ENCODE measurements around the gene RAD51B.

RAD51B gene

DNA sequence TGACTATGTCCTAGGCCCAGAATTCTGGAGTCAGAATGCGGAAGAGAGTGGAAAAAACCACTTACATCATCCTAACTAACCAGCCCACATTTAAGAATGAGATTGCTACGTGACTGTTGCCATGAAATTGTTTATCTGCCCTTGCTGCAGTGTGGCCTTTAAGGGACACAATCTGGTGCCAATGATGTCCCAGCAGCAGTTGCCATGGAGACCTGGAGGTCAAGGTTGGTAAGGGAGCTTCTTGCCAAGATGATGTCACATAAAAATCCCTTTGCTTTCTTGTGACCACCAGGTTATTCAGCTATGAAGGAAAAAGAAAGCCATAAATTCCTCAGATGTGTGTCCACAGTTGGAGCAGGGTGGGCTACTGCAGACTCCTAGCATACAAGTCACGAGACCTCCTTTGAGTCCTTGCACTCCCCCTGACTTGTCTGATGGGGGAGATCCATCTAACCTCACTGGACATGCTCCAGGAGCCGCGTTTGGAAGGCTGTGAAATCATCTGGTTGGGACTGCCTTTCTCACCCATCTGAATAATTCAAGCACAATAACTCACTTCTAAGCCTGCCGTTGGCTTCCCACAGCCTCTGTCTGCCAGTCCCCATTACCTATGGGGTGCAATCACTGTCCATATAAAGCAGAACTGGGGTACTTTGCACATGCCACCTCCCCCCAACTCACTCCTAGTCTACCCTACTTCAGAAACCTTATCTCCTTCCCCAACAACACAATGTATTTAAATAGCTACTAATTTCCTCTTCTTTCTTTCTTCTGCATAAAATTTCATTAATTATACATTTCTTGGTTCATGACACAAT, 807.7 kb downstream of the RAD51B start:
- no peaks in the 10 kb centered on the region for H3K27me3 ChIP-seq (ENCODE audit: control insufficient read depth, insufficient read depth, low read length)
- H3K4me3 ChIP-seq (ENCODE audit: low read length), result no peak overlapping the region
- H3K9ac ChIP-seq (ENCODE audit: low read length), result no peak overlapping the region
- H3K4me1 ChIP-seq (ENCODE audit: control insufficient read depth, low read depth, low read length), result peaks cover 13% of the 10 kb centered on the region
- H3K9me3 ChIP-seq (ENCODE audit: control insufficient read depth, low read depth, low read length), result no peaks in the 10 kb centered on the region
- no peaks in the 10 kb centered on the region for H3K36me3 ChIP-seq (ENCODE audit: control insufficient read depth, low read depth, low read length)
- no peak overlapping the region for H3K27ac ChIP-seq (ENCODE audit: low read length)

DNA sequence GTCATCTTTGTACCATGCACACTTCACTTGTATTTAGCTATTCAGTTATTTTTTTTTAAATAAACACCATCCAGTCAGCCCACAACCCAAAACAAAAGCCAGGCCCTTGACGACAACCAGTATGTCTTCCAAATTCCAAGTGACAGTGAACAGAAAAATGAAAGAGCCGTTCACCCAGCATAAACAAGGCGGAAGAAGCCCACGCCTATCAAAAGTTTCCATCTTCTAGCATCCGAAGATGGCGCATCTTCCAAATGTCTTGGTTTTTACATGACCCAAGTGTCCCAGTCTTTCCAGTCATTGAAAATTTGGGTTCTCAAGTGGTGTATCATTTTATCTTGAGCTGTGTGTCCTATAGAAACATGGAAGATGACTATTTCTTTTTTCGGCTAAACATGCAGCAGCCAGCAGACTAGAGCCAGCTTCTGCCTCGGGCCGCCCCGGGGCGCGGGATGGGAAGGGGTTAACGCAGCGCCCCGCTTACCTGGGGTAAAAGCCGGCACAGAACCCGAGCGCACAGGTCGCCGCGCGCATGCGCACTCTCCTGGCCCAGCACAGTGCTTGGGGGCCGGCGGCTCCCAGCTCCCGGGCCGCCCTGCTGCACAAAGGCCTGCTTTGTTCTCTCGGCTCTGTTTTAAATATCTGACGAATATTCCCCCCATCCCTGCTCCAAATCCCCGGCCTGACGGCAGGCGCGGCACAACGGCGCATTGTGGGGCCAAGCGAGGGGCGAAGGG, 808.5 kb downstream of the RAD51B start:
- H3K27ac ChIP-seq (ENCODE audit: low read length), result no peak overlapping the region
- no peaks in the 10 kb centered on the region for H3K36me3 ChIP-seq (ENCODE audit: control insufficient read depth, low read depth, low read length)
- peak overlapping the region; percentile 49 for H3K9ac ChIP-seq (ENCODE audit: low read length)
- peak overlapping the region; percentile 34 for H3K4me3 ChIP-seq (ENCODE audit: low read length)
- H3K27me3 ChIP-seq (ENCODE audit: control insufficient read depth, insufficient read depth, low read length), result no peaks in the 10 kb centered on the region
- peaks cover 13% of the 10 kb centered on the region for H3K4me1 ChIP-seq (ENCODE audit: control insufficient read depth, low read depth, low read length)
- no peaks in the 10 kb centered on the region for H3K9me3 ChIP-seq (ENCODE audit: control insufficient read depth, low read depth, low read length)

DNA sequence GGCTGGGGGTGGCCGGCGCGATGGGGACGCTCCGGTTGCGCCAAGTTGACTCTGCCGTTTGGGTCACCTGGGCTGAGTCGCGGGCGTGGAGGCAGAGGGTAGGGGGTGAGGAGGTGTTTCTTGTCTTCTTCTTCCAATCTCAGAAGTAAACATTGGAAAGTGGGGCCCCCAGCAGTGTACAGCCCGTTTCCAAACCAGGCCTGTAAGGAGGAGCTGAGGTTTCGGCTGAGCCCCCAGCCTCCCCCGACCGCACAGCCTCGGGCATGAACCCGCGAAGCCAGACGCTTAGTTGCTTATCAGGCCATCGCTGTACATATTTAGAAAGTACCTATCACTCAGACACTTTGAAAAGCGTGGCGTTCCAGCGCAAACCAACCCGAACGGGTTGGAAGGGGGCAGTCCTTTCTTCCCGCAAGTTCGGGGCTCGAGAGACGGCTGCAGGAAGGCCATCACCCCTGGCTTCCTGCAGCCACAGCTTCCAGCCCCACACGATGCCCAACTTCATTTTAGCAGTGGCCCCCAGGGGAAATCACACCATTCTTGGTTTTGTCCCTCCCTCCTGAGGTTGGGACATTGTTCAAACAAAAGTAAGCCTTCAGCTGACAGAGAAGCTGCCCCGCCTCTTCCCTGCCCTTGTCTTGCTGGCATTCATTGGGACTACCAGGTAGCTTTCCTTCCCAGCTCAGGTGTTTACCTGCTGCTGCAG, 809.2 kb downstream of the RAD51B start:
- H3K27me3 ChIP-seq (ENCODE audit: control insufficient read depth, insufficient read depth, low read length), result no peaks in the 10 kb centered on the region
- H3K9ac ChIP-seq (ENCODE audit: low read length), result peak overlapping the region; percentile 49
- H3K36me3 ChIP-seq (ENCODE audit: control insufficient read depth, low read depth, low read length), result no peaks in the 10 kb centered on the region
- H3K9me3 ChIP-seq (ENCODE audit: control insufficient read depth, low read depth, low read length), result no peaks in the 10 kb centered on the region
- H3K4me1 ChIP-seq (ENCODE audit: control insufficient read depth, low read depth, low read length), result peaks cover 13% of the 10 kb centered on the region
- no peak overlapping the region for H3K27ac ChIP-seq (ENCODE audit: low read length)
- peak overlapping the region; percentile 34 for H3K4me3 ChIP-seq (ENCODE audit: low read length)

DNA sequence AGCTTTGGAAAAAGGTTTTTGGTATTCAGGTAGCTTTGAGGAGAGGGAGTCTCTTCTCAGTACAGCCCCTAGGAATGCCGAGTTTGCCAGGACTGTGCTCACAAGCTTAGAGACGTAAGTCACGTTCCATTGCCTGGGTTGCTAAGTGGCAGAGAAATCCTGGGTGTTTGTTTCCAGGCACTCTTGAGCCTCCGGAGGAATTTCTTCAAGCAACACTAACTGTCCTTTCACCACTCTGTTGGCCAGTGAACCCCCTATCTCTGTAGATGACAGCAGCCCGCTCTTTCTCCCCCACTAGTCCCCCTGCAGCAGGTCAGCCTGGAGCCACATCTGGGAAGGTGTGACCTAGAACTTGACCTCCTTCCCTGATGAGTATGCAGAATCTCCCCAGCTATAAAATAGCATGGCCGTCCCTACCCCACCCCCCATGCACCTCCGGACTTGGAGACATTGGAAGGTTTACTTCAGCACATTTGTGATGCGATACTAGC, 810.5 kb downstream of the RAD51B start:
- Histone ChIP-seq H3K4me3 (ENCODE audit: low read length) (no peak overlapping the region), H3K27me3 (ENCODE audit: control insufficient read depth, insufficient read depth, low read length) (no peaks in the 10 kb centered on the region), H3K4me1 (ENCODE audit: control insufficient read depth, low read depth, low read length) (peaks cover 13% of the 10 kb centered on the region), H3K9me3 (ENCODE audit: control insufficient read depth, low read depth, low read length) (no peaks in the 10 kb centered on the region), H3K27ac (ENCODE audit: low read length) (no peak overlapping the region), H3K9ac (ENCODE audit: low read length) (no peak overlapping the region), H3K36me3 (ENCODE audit: control insufficient read depth, low read depth, low read length) (no peaks in the 10 kb centered on the region)

DNA sequence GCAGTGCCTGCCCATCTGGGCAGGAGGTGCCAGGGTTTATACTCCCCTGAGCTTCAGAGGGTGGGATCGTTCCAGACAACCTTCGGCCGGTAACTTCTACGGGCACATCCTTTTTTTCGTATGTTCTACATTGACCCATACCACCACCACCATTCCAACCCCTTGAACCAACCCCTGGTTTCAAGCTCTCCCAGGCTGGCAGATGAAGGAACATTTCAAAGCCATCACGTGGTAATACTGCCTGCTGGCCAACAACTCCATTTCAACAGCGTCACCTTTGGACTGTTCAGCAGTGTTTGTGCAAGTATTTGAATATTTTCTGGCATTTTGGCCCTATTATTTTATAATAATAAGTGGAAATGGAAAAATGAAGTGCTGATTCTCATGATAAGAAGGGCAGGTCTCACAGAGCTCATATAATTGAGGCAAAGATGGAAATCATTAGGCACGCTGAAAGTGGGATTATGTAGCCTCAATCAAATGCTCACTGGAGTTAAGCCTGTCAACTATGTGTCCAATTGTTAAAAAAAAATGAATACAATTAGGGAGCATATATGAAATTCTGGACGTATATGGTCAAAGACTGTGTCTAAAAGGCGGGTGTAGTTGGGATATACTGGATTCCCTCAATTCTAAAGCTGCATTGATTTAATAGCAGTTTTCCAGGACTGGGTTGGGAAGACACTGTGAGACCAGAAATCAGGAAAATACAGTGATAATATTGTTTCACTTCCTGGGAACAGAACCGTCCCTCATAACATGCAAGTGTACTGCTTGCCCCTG, 811.2 kb downstream of the RAD51B start:
- Histone ChIP-seq H3K4me3 (ENCODE audit: low read length) (no peak overlapping the region), H3K9ac (ENCODE audit: low read length) (no peak overlapping the region), H3K27ac (ENCODE audit: low read length) (no peak overlapping the region), H3K9me3 (ENCODE audit: control insufficient read depth, low read depth, low read length) (no peaks in the 10 kb centered on the region), H3K27me3 (ENCODE audit: control insufficient read depth, insufficient read depth, low read length) (no peaks in the 10 kb centered on the region), H3K36me3 (ENCODE audit: control insufficient read depth, low read depth, low read length) (no peaks in the 10 kb centered on the region), H3K4me1 (ENCODE audit: control insufficient read depth, low read depth, low read length) (peaks cover 13% of the 10 kb centered on the region)

DNA sequence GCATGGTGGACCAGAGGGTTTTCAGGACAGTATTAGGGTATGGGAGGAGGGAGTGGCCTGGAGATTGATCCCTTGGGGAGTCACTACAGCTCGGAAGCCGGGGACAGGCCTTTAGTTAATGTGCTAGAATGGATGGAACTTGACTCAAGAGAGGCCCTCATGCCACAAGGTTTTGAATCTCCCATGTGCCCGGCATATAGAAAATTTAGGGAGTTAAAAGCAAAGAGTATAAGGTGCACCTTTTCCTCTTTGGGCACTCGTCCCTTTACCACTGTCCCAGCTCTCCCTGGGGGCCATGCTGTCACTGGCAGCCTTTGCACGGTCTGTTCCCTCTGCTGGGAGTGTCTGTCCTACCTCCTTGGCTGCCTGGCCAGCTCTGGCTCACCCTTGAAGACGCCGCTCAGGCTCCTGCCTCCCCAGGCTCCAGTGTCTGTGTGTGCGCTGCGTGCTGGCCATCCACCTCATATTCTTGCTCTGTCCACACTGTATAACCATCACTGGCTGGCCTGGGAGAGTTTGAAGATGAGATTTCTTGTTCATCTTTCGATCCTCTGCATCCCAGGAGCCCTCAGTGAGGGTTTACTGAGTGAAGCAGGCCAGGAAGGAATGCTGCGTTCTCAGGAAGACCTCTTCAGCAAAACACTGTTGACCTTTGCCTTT, 811.9 kb downstream of the RAD51B start:
- Histone ChIP-seq H3K36me3 (ENCODE audit: control insufficient read depth, low read depth, low read length) (no peaks in the 10 kb centered on the region), H3K9ac (ENCODE audit: low read length) (no peak overlapping the region), H3K4me3 (ENCODE audit: low read length) (no peak overlapping the region), H3K27me3 (ENCODE audit: control insufficient read depth, insufficient read depth, low read length) (no peaks in the 10 kb centered on the region), H3K4me1 (ENCODE audit: control insufficient read depth, low read depth, low read length) (peaks cover 13% of the 10 kb centered on the region), H3K9me3 (ENCODE audit: control insufficient read depth, low read depth, low read length) (no peaks in the 10 kb centered on the region), H3K27ac (ENCODE audit: low read length) (no peak overlapping the region)

DNA sequence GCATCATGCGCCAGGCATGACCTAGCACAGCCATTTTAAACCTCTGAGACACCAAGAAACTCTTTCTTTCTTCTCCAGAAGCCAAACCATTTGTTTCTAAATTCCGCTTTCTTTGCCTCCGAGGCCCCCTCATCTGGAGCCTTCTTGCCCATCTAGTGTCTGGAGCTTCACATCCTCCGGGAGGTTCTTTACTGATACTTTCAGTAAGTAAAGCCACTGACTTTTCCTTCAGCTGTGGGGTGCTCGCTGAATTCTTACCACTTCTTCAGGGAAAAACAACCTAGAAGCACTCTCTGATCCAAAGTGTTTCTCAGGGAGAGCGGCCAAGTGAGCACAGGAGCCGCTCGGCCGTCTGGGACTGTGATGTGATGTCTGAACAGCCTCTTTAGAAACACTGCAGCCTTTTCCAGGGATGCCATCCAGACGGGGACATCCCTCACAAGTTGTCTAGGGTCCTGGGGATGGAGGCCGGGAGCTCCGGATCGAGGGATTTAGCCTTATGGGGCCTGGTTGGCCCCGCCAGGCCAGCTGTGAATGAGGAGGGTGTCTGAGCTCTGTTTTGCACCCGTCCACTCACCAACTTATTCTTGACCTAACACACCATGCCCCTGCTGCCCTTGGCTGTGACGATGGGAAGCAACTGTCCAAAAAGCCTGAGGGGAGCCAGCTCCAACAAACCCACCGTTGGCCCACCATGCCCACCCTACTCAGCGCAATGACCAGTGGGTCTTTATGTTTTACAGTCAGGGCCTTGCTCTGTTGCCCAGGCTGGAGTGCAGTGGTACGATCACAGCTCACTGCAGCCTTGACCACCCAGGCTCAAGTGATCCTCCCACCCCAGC, 812.7 kb downstream of the RAD51B start:
- H3K27ac ChIP-seq (ENCODE audit: low read length), result no peak overlapping the region
- no peak overlapping the region for H3K9ac ChIP-seq (ENCODE audit: low read length)
- no peak overlapping the region for H3K4me3 ChIP-seq (ENCODE audit: low read length)
- no peaks in the 10 kb centered on the region for H3K27me3 ChIP-seq (ENCODE audit: control insufficient read depth, insufficient read depth, low read length)
- peaks cover 13% of the 10 kb centered on the region for H3K4me1 ChIP-seq (ENCODE audit: control insufficient read depth, low read depth, low read length)
- no peaks in the 10 kb centered on the region for H3K36me3 ChIP-seq (ENCODE audit: control insufficient read depth, low read depth, low read length)
- H3K9me3 ChIP-seq (ENCODE audit: control insufficient read depth, low read depth, low read length), result no peaks in the 10 kb centered on the region

DNA sequence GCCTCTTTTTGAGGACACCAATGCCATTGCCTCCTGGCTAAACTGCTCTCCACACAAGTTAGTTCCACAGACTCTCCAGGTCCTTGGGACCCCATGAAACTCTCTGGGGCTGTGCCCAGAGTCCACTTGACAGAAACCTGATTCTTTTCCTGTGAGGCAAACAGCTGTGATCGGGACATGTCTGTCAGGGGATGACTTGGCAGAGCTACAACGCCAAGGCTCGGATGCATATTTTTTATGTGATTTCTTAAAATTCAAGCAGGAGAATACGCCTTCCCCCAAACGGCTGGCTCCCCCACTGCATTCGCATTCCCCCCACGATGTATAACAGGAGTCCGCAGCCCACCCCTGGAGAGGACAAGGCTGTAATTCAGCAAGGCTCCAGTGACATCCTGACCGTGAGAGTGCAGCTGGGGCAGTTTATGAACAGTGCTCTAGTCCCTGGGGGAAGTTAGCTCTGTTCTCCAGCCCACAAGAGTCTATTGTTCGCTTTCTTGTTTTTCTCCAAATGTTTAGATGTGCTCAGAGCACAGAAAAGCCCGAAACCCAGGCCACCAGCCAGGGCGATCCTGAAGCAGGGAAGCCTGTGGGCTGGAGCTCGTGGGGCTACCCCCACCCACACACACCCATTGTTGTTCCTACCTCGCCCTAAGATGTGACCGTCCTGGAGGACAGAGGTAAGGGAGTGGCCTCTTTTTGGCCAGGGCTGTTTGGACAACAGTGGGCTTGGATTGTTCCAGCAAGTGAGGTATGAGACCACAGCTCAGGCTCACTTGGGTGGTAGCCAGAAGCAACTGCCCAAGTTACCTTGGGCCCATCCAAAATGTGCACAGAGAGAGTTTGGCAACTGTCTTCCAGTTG, 813.8 kb downstream of the RAD51B start:
- Histone ChIP-seq H3K4me1 (ENCODE audit: control insufficient read depth, low read depth, low read length) (peaks cover 16% of the 10 kb centered on the region), H3K4me3 (ENCODE audit: low read length) (no peak overlapping the region), H3K27me3 (ENCODE audit: control insufficient read depth, insufficient read depth, low read length) (no peaks in the 10 kb centered on the region), H3K36me3 (ENCODE audit: control insufficient read depth, low read depth, low read length) (no peaks in the 10 kb centered on the region), H3K9ac (ENCODE audit: low read length) (no peak overlapping the region), H3K27ac (ENCODE audit: low read length) (no peak overlapping the region), H3K9me3 (ENCODE audit: control insufficient read depth, low read depth, low read length) (no peaks in the 10 kb centered on the region)

DNA sequence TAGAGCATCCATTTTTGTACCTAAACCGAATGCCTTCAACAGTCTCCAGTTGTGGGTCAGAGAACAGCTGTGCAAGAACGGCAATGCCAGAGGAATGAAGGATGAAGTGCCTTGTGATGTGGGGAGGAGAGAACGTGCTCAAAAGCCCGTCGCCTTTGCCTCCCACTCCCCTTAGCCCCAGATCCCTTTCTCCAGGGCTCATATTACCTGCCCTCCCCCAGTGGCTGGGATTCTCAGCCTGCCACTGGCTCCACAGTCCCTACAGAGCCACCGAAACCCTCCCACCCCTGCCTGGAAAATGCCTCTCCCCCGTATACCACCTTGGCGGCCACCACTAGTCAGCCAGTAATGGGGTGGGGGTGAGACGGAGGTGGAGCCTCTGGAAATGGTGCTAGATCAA, 814.8 kb downstream of the RAD51B start:
- Histone ChIP-seq H3K4me1 (ENCODE audit: control insufficient read depth, low read depth, low read length) (peaks cover 16% of the 10 kb centered on the region), H3K4me3 (ENCODE audit: low read length) (no peak overlapping the region), H3K9ac (ENCODE audit: low read length) (no peak overlapping the region), H3K27ac (ENCODE audit: low read length) (no peak overlapping the region), H3K27me3 (ENCODE audit: control insufficient read depth, insufficient read depth, low read length) (no peaks in the 10 kb centered on the region), H3K36me3 (ENCODE audit: control insufficient read depth, low read depth, low read length) (no peaks in the 10 kb centered on the region), H3K9me3 (ENCODE audit: control insufficient read depth, low read depth, low read length) (no peaks in the 10 kb centered on the region)

Data from iPS-18a (cell line).